Uterus (tissue), 4 donors: Measurements from ENCODE around the gene DIP2B. TPM values are rescaled to one million over a fixed set of nuclear protein-coding genes. Genes with fewer than 3 reads are reported as not detected.

Experiments
- DNase-seq, 2 donors: peaks; one replicate each; pipeline ENCODE4 v3.0.0-alpha.2; 2019 to 2020
- H3K27ac ChIP-seq, 2 donors: fragments of 200-600 bp; sonication (generic); 1 replicate in 1 of 2; 2 replicates in 1 of 2; pipeline ENCODE4 v1.5.1; 2016 to 2018
- H3K27me3 ChIP-seq, 2 donors: fragments of 200-600 bp; sonication (generic); one replicate each; pipeline ENCODE4 v1.5.1; 2018 to 2019; ENCODE audit warnings: control low read depth in 1 of 2
- H3K36me3 ChIP-seq, 2 donors: fragments of 200-600 bp; sonication (generic); one replicate each; pipeline ENCODE4 v1.5.1; 2019; ENCODE audit warnings: control low read depth in 1 of 2
- H3K4me1 ChIP-seq, 2 donors: fragments of 200-600 bp; sonication (generic); one replicate each; pipeline ENCODE4 v1.5.1; 2018 to 2019; ENCODE audit warnings: control low read depth in 1 of 2
- H3K4me3 ChIP-seq, 2 donors: fragments of 200-600 bp; sonication (generic); 1 replicate in 1 of 2; 2 replicates in 1 of 2; pipeline ENCODE4 v1.5.1; 2018 to 2019; ENCODE audit warnings: mild to moderate bottlenecking in 1 of 2
- H3K9me3 ChIP-seq, 2 donors: fragments of 200-600 bp; sonication (generic); one replicate each; pipeline ENCODE4 v1.5.1; 2019; ENCODE audit warnings: control low read depth in 1 of 2
- CTCF ChIP-seq, 4 experiments: fragments of 200-600 bp in 2 of 4; fragments of 450-650 bp in 2 of 4; sonication (generic) in 2 of 4; IDR thresholded peaks; one replicate each; pipeline ENCODE4 v1.5.1; 2016 to 2019; ENCODE audit warnings: antibody characterized with exemption in 4 of 4, mild to moderate bottlenecking in 2 of 4, moderate library complexity in 1 of 4
- POLR2A ChIP-seq, 2 donors: fragments of 450-650 bp; IDR thresholded peaks; one replicate each; pipeline ENCODE4 v1.6.1; 2016; ENCODE audit warnings: antibody characterized with exemption in 2 of 2, mild to moderate bottlenecking in 1 of 2, moderate library complexity in 1 of 2
- intact Hi-C: fragments of 100-400 bp; cut with DNase I; formaldehyde crosslinking; loops from one replicate; pipeline ENCODE4 v1.15.1; 2023; ENCODE audit warnings: low total_unique reads
- total RNA-seq, 4 donors: library from RNA; depleted of rRNA in 3 of 4; stranded (reverse); fragments of >200 nt in 3 of 4; gene quantifications; one replicate each; pipeline versions ENCODE4 v1.1.0 to v1.2.4, GENCODE V29; 2014 to 2023
- donor health status: DM: yes; HTN: yes; CAD: no.

DIP2B gene
- total RNA-seq, 4 donors from 2014 or later = 5.6 to 47.0 (median 14.9) TPM

GRCh38 chr12:50733706-50734105 is 228.9 kb downstream of the DIP2B start:
- no peak for TF ChIP-seq CTCF (IDR thresholded peaks at IDR 0.05)
- no peak for TF ChIP-seq POLR2A (IDR thresholded peaks at IDR 0.05)
- no peak for DNase-seq
- intact Hi-C loops = no loop called here
- no peak overlapping the region for H3K27ac ChIP-seq
- H3K4me1 ChIP-seq = no peaks in the 10 kb centered on the region
- H3K36me3 ChIP-seq = no peaks in the 10 kb centered on the region
- H3K9me3 ChIP-seq = no peaks in the 10 kb centered on the region
- no peak overlapping the region for H3K4me3 ChIP-seq
- H3K27me3 ChIP-seq = no peaks in the 10 kb centered on the region

- Histone ChIP-seq H3K9me3 (no peaks in the 10 kb centered on the region), H3K4me1 (no peaks in the 10 kb centered on the region), H3K36me3 (no peaks in the 10 kb centered on the region), H3K4me3 (no peak overlapping the region), H3K27me3 (no peaks in the 10 kb centered on the region), H3K27ac (no peak overlapping the region)
- DNase-seq = no peak
- TF ChIP-seq POLR2A (IDR thresholded peaks at IDR 0.05) (no peak), CTCF (IDR thresholded peaks at IDR 0.05) (peak in 3 of 4 experiments; percentile 25 to 32 (median 28))
- intact Hi-C loops = no loop called here
These were observed 229.9 kb downstream of the DIP2B start for GRCh38 chr12:50734409-50735263.

GRCh38 chr12:50739611-50740010 is 234.8 kb downstream of the DIP2B start:
- DNase-seq = no peak
- Histone ChIP-seq H3K4me3 (no peak overlapping the region), H3K27ac (no peak overlapping the region), H3K4me1 (no peaks in the 10 kb centered on the region), H3K36me3 (no peaks in the 10 kb centered on the region), H3K9me3 (no peaks in the 10 kb centered on the region), H3K27me3 (no peaks in the 10 kb centered on the region)
- intact Hi-C loops = no loop called here
- TF ChIP-seq POLR2A (IDR thresholded peaks at IDR 0.05) (no peak), CTCF (IDR thresholded peaks at IDR 0.05) (no peak)

GRCh38 chr12:50740307-50740706 is 235.5 kb downstream of the DIP2B start:
- no peaks in the 10 kb centered on the region for H3K27me3 ChIP-seq
- no peaks in the 10 kb centered on the region for H3K9me3 ChIP-seq
- no peaks in the 10 kb centered on the region for H3K36me3 ChIP-seq
- no peak overlapping the region for H3K4me3 ChIP-seq
- DNase-seq = no peak
- TF ChIP-seq CTCF (IDR thresholded peaks at IDR 0.05) (no peak), POLR2A (IDR thresholded peaks at IDR 0.05) (no peak)
- H3K4me1 ChIP-seq = no peaks in the 10 kb centered on the region
- no peak overlapping the region for H3K27ac ChIP-seq
- intact Hi-C loops = no loop called here

GRCh38 chr12:50742776-50743175 is 238.0 kb downstream of the DIP2B start:
- DNase-seq = no peak
- H3K27ac ChIP-seq = no peak overlapping the region
- intact Hi-C loops = no loop called here
- no peaks in the 10 kb centered on the region for H3K4me1 ChIP-seq
- H3K4me3 ChIP-seq = no peak overlapping the region
- no peaks in the 10 kb centered on the region for H3K36me3 ChIP-seq
- H3K27me3 ChIP-seq = no peaks in the 10 kb centered on the region
- H3K9me3 ChIP-seq = no peaks in the 10 kb centered on the region
- TF ChIP-seq CTCF (IDR thresholded peaks at IDR 0.05) (no peak), POLR2A (IDR thresholded peaks at IDR 0.05) (no peak)
